GM21737 (cell line): ENCODE data around the gene KCNQ1OT1.

Experiments
- ATAC-seq: cut with Tn5 transposase; IDR thresholded peaks from one replicate; pipeline ENCODE4 v1.9.1; 2021; ENCODE audit warnings: mild to moderate bottlenecking, moderate library complexity; ENCODE audit not compliant: unreplicated experiment

The KCNQ1OT1 gene

DNA sequence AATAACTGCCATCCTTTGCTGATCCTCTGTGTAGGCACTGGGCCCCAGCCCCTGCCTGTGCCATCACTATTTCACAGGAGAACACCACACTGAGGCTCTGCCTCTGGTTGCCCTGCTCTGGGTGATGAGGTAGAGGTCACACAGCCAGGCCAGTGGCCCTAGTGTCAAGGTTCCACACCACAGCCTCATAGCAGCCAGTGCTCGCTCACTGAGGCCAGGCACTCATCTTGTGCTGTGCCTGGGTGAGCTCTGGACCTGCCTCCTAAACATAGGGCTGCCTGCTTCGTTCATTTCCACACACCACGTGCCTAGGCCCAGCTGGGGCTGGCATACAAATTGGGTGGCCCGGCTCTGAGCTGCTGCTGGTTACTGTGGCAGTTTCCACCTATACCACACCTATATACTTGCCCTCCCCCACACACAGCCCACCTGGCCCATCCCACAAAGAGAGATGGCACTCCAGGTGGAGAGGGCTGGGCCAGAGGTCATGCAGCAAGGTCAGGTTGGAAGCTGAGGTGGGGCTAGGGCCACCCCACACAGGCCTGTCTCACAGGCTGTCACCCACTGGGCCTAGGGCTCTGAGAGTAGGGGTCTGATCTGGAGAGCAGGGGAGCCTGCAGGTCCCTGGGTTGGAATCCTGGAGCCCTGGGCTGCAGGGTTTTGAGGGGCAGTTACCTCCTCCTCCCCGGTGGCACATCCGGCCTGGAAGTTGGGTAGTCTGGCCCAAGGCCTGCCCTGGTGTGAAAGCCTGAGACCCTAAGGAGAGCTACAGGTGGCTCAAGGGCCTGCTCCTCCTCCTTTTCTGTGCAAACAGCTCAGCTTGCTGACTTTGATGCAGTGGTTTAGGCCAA, 11.2 kb downstream of the KCNQ1OT1 start:
- ATAC-seq = no peak

DNA sequence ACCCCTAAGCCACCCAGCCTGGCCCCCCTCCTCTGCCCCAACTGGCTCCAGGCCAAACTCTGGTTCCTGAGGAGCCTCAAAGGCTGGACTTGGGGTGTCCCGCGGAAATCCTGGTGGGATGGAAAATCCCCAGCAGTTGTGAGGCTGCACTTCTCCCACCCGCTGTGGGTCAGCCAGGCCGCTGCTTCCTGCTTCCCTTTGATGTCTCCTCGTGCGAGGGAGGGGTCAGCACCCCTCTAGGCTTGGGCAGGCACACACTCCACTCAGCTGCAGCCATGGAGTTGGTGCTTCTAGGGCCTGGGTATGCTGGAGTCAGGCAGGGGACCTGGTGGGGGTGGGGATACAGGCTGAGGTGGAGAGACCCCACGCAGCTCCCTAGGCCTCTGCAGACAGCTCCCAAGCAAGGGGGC, 12.0 kb downstream of the KCNQ1OT1 start:
- ATAC-seq = no peak

DNA sequence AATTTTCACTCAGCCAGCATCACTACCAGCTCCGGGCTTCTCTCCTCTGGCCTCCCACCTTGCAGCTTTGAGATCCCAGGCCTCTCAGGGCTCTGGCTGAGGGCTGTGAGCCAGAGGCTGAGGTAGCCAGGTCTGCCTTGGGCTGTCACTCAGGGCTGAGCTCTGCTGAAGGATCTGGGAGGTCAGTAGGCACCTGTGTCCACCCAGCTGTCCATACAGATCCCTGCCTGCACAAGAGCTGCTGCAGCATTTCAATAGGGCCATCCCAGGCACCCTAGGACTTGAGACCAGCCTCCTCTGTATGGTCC, 12.6 kb downstream of the KCNQ1OT1 start:
- ATAC-seq = no peak

GRCh38 chr11:2686360-2687222, 13.2 kb downstream of the KCNQ1OT1 start:
- no peak for ATAC-seq

DNA sequence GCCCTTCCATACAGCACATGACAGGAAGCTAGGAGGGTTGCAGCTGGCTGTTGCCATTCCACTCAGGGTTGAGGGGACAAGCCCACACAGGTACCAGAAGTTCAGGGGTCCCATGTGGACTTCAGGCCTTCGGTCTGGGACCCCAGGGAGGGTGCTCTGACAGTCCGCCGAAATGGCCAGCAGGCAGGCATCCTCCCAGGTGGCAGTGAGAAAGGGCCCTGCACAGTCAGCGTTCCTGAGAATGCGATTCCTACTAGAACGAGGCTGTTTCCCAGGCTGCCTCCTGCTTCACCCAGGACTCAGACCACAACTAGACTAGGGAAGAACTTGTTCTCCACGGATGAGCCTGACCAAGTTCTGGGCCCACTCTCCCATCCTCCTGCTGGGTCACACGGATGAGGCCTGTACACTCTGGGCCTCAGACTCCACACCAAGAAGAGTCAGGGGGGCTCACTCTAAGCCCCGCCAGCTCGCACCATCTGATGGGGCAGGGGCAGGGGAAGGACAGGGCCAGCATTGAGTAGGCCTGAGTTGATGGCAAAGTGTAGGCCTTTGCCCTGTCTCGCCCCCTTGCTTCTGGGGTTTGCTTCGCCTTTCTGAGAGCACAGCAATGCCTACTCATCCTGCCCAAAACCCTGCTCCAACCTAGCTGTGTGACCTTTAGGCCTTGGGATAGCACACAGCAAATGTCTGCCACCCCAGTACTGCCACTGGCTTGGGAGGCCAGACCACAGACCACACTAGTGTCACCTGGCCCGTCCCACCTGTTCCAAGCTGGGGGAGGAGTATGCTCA, 14.0 kb downstream of the KCNQ1OT1 start:
- ATAC-seq = no peak

DNA sequence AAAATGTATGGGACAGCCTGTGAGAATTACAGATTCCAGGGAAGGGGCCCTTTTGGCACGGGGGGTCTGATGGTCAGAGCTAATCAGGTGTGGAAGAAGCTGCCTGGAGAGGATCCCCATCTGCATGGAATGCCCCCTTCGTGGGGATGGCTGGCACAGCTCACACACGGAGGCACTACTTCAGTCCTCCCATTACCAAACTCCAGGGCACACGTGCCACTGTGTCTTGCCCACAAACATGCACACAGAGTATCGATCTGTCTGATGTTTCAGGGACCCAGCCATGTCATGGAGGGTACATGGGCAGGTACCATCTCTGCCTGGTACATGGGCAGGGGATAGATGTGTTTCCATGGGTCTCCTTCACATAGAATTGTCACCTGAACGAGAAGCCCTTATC, 14.7 kb downstream of the KCNQ1OT1 start:
- no peak for ATAC-seq

DNA sequence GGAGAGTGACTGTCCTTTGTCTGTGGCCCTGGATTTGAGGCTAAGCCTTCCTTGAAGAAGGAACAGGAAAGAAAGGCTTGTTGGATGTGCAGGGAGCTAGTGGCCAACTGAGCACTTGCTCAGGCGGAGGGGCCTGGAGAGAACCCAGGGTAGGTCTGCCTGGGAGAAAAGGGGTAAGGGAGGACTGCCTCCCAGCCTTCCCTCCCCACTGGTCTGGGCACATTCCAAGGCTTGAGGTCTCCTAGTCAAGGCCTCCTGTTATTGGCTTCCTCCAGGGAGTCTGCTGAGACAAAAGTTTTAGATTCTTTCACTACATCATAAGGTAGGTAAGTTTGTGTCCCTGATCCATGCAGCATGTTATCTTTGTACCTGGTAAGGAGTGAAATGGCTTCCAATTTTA, 15.2 kb downstream of the KCNQ1OT1 start:
- no peak for ATAC-seq

GRCh38 chr11:2683806-2684205, 16.0 kb downstream of the KCNQ1OT1 start:
- no peak for ATAC-seq

DNA sequence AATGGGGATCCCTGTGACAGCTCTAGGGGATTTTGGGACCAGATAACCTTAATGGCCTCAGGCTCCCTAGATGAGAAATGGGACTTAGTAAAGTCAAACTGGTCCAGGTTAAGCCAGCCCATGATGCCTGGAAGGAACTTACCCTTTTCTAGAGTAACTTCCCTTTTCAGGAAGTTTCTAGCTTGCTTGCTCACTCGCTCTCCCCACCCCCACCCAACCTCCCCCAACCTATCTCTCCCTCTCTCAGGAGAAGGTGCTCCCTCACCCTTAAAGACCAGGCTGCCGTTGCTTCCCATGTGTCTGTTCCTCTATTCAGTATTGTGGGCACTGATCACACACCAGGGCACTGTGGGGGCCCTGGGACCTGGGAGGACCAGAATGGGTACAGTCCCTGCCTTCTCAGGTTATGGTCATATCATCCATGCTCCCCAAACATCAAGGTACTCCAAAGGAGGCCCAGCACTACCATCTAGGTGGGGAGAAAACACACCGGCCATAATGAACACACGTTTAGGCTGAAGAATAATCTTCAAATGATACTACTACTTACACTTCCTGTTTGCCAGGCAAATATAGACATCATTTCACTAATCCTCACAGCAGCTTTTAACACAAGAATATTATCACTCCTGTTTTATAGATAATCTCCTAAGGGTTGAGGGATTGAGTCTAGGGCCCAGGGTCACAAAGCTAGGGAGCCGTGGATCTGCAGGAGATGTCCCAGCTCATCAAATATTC, 18.2 kb downstream of the KCNQ1OT1 start:
- no peak for ATAC-seq

- ATAC-seq = no peak
Measured at GRCh38 chr11:2679011-2679676, 20.6 kb downstream of the KCNQ1OT1 start.

GRCh38 chr11:2678396-2678795, 21.4 kb downstream of the KCNQ1OT1 start:
- no peak for ATAC-seq

GRCh38 chr11:2677127-2677526, 22.7 kb downstream of the KCNQ1OT1 start:
- ATAC-seq = no peak

DNA sequence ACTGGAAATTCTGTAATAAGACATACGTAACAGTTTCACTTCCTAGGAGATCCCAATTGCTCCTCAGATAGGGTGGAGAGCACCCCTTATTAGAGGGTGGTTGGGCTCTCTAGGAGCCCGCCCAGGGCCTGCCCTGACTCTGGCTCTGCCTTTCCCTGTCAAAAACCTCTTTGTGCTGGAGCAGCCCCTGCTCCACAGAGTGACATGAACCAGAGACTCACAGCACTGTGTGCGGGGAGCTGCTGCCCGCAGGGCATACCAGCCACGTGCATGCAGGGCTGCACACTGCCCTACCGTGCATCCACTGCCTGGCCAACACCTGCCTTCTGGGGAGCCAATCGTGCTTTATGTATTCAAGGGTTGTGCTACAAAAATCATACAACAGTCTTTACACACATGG, 24.3 kb downstream of the KCNQ1OT1 start:
- ATAC-seq = no peak

DNA sequence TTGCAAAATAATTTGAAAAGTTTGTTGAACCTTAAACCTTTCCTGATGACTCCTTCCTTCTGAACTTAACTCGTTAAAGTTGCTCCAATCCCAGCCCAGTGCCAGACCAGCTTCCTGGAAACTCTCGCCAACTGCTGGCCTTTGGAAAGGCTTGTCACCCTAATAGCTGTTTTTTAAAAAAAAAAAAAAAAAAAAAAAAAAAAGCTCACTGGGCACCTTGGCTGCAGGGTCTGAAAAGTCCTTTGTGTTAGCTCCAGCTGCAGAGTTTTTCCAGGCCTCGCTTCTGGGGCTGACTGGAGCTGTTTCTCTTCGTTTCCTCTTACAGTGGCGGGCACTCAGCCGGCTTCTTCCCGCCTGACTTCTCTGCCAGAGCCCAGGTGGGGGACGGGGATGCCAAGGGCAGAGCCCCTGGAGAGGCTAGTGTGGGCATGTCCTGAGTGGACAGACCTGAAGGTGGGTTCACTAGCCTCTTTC, 25.1 kb downstream of the KCNQ1OT1 start:
- no peak for ATAC-seq

DNA sequence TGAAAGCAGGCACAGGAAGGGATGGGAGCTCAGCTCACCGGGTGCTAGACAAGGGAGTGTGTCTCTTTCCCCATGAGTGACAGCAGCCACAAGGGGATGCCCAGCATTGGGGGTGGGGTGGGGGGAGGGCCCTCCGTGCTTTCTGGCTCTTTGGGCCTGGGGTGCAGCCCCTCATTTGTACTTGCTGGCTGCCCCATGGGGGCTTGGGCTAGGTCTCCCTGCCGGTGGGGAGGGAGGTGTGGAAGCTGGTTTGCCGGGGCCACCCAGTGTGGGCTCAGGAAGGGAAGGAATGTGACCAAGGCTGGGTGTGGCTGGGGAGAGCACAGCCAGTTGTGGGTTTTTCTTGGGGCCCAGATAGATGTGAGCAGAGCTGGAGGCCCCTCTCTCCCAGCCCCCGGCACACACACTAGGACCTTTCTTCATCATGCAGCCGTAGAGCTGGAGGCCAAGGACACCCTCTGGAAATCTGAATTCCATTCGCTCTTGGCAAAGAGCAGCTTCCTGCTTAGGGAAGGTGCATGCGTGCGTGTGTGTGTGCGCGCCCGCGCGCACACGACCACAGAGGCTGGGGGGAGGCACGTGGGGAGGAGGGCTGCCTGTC, 25.8 kb downstream of the KCNQ1OT1 start:
- ATAC-seq = no peak

- no peak for ATAC-seq
Measured at GRCh38 chr11:2673250-2673610, 26.6 kb downstream of the KCNQ1OT1 start.

GRCh38 chr11:2672553-2673249, 27.1 kb downstream of the KCNQ1OT1 start:
- no peak for ATAC-seq

DNA sequence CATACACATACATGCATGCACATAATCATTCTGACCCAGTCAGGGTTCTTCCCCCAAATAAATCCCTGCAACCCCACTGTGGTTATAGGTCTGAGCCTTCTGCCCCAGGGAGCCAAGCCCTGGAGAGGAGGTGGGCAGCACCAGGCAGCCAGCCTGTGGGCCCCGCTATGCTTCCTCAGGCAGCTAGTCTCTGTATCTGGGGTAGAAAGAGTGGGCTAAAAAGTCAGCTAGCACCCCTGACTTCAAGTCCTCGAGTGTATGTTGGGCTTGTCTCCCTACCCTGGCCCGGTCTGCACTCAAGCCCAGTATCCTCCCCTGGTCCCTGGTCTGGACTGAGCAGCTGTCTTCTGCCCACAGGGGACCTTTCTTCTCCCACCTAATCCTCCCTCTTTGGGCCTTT, 28.0 kb downstream of the KCNQ1OT1 start:
- ATAC-seq = no peak

DNA sequence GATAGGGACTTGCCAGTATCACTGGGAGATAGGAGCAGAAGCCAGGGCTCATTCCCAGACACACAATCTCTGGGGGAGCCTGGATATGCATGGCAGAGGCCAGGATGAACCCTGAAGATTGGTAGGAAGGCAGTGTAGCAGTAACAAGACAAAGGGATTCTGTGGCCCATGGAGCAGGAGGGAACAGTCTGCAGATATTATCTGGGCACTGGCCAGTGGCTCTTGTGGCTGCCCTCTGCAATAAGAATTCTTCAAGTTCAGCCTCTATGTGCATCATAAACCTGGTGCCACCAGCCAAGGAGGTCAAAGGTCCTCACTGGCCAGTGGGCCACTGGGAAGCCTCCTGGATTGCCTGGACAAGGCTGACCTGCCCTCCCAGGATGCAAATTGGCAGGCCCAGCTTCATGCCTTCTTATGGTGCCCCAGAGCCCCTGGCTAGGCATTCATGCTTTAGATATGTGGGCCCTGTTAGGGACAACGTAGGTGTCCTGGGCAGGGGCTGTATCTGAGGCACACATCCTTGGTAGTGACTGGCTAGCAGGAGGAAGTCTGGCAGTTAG, 29.2 kb downstream of the KCNQ1OT1 start:
- no peak for ATAC-seq
